Testis (tissue), 5 donors: ENCODE measurements around the gene NPFFR2. TPM values are rescaled to one million over a fixed set of nuclear protein-coding genes. Genes with fewer than 3 reads are reported as not detected.

Source experiments
- DNase-seq: peaks from one replicate; pipeline ENCODE4 v3.0.0-alpha.2; 2019
- H3K27ac ChIP-seq, 2 donors: fragments of 200-600 bp; sonication (generic); one replicate each; pipeline ENCODE4 v1.5.1; 2019
- H3K27me3 ChIP-seq: fragments of 200-600 bp; sonication (generic); one replicate; pipeline ENCODE4 v1.5.1; 2019
- H3K36me3 ChIP-seq: fragments of 200-600 bp; sonication (generic); one replicate; pipeline ENCODE4 v1.5.1; 2017; ENCODE audit warnings: low read depth; ENCODE audit errors: missing control alignments
- H3K4me1 ChIP-seq: fragments of 200-600 bp; sonication (generic); one replicate; pipeline ENCODE4 v1.5.1; 2019
- H3K4me3 ChIP-seq, 2 donors: fragments of 200-600 bp; sonication (generic); one replicate each; pipeline ENCODE4 v1.5.1; 2017 to 2019
- H3K9me3 ChIP-seq: fragments of 200-600 bp; sonication (generic); one replicate; pipeline ENCODE4 v1.5.1; 2017
- CTCF ChIP-seq, 3 experiments: fragments of 450-650 bp in 2 of 3; fragments of 200-600 bp in 1 of 3; sonication (generic) in 1 of 3; IDR thresholded peaks; one replicate each; pipeline ENCODE4 v1.5.1; 2016 to 2019; ENCODE audit warnings: antibody characterized with exemption in 3 of 3, mild to moderate bottlenecking in 2 of 3, moderate library complexity in 1 of 3
- POLR2A ChIP-seq: fragments of 450-650 bp; IDR thresholded peaks from one replicate; pipeline ENCODE4 v1.6.1; 2017; ENCODE audit warnings: antibody characterized with exemption, mild to moderate bottlenecking, moderate library complexity
- WGBS, 2 donors: methylation state at CpG; one replicate each; pipeline ENCODE4 v1.1.5; 2018; 5-methylcytosine and 5-hydroxymethylcytosine counted together
- intact Hi-C: fragments of 100-400 bp; cut with DNase I; formaldehyde crosslinking; loops from one replicate; pipeline ENCODE4 v1.15.1; 2023; ENCODE audit warnings: low total_unique reads
- long read RNA-seq, 2 donors: transcript quantifications; one replicate each; lab custom pipeline, GENCODE V29; 2026
- polyA plus RNA-seq: library from polyadenylated mRNA; stranded (reverse); fragments of 350-450 nt; fragmentation: Illumina TruSeq; extraction: RNeasy Lipid Tissue Mini Kit (QIAGEN cat#74804); gene quantifications from one replicate; pipeline ENCODE4 v1.2.3, GENCODE V29; 2014; ENCODE audit warnings: low read depth, low replicate concordance; ENCODE audit not compliant: insufficient read depth
- total RNA-seq, 2 donors: library from RNA; depleted of rRNA; stranded (reverse); fragments of >200 nt; gene quantifications; one replicate each; pipeline ENCODE4 v1.2.3, GENCODE V29; 2016

Gene NPFFR2
- total RNA-seq (1 to 10 TPM in 1 of 2 donors, under 1 TPM in 1; 0.94 to 1.2 TPM), polyA plus RNA-seq (1.9 TPM)
- long read RNA-seq, donor 1, partial matches to known transcripts, result 0 of 1 reads
- long read RNA-seq, donor 1, other reads (novel, unspliced or antisense), result 0 of 1 reads
- long read RNA-seq, donor 2, result 0 reads

GRCh38 chr4:72031868-72032608 is at the start of gene NPFFR2:
Gene NPFFR2, plus strand, starts transcription at chr4:72032000. Its CDS starts 96,592 bp downstream, at chr4:72128592.
- no peak within 1 kb of the TSS for H3K27ac ChIP-seq

GRCh38 chr4:71992571-71993312 is 39.1 kb upstream of the NPFFR2 start:
- WGBS, 2 donors, result 70 to 73% methylated on average over 2 of the region's 2 CpGs
- no peak for TF ChIP-seq CTCF (IDR thresholded peaks at IDR 0.05)
- no peak for TF ChIP-seq POLR2A
- Histone ChIP-seq H3K4me1 (no peaks in the 10 kb centered on the region), H3K27ac (no peak overlapping the region), H3K9me3 (no peaks in the 10 kb centered on the region), H3K4me3 (no peak overlapping the region), H3K27me3 (no peaks in the 10 kb centered on the region), H3K36me3 (no peaks in the 10 kb centered on the region)
- DNase-seq, result no peak
- intact Hi-C loops, result no loop called here

More at GRCh38 chr4:72031868-72032608, at the start of gene NPFFR2:
- no peaks in the 10 kb centered on the region for H3K36me3 ChIP-seq
- H3K4me1 ChIP-seq, result no peaks in the 10 kb centered on the region
- TF ChIP-seq CTCF (IDR thresholded peaks at IDR 0.05) (no peak), POLR2A (no peak)
- intact Hi-C loops, result no loop called here
- peak; percentile 27 for DNase-seq
- WGBS, 2 donors, result 9 to 15% methylated on average over 27 to 36 of the region's 36 CpGs
- no peaks in the 10 kb centered on the region for H3K9me3 ChIP-seq
- peak within 1 kb of the TSS; percentile 7 to 24 for H3K4me3 ChIP-seq
- no peaks in the 10 kb centered on the region for H3K27me3 ChIP-seq

GRCh38 chr4:71994559-71994958 is 37.2 kb upstream of the NPFFR2 start:
- no peak overlapping the region for H3K27ac ChIP-seq
- H3K27me3 ChIP-seq, result no peaks in the 10 kb centered on the region
- intact Hi-C loops, result no loop called here
- no peak for TF ChIP-seq CTCF (IDR thresholded peaks at IDR 0.05)
- TF ChIP-seq POLR2A, result no peak
- no peaks in the 10 kb centered on the region for H3K4me1 ChIP-seq
- DNase-seq, result no peak
- 90 to 96% methylated on average over 1 of the region's 1 CpG for WGBS, 2 donors
- H3K9me3 ChIP-seq, result no peaks in the 10 kb centered on the region
- no peak overlapping the region for H3K4me3 ChIP-seq
- no peaks in the 10 kb centered on the region for H3K36me3 ChIP-seq

GRCh38 chr4:71995297-71995696 is 36.5 kb upstream of the NPFFR2 start:
- H3K27me3 ChIP-seq, result no peaks in the 10 kb centered on the region
- intact Hi-C loops, result no loop called here
- H3K27ac ChIP-seq, result no peak overlapping the region
- H3K9me3 ChIP-seq, result no peaks in the 10 kb centered on the region
- no peak for DNase-seq
- no peaks in the 10 kb centered on the region for H3K4me1 ChIP-seq
- no peak overlapping the region for H3K4me3 ChIP-seq
- WGBS, 2 donors, result 86 to 87% methylated on average over 1 of the region's 1 CpG
- no peaks in the 10 kb centered on the region for H3K36me3 ChIP-seq
- no peak for TF ChIP-seq POLR2A
- no peak for TF ChIP-seq CTCF (IDR thresholded peaks at IDR 0.05)
